ENCODE results near the gene P4HA2.
A peak's percentile ranks its signal among the peaks of the same experiment; 100 is the strongest.

DNA sequence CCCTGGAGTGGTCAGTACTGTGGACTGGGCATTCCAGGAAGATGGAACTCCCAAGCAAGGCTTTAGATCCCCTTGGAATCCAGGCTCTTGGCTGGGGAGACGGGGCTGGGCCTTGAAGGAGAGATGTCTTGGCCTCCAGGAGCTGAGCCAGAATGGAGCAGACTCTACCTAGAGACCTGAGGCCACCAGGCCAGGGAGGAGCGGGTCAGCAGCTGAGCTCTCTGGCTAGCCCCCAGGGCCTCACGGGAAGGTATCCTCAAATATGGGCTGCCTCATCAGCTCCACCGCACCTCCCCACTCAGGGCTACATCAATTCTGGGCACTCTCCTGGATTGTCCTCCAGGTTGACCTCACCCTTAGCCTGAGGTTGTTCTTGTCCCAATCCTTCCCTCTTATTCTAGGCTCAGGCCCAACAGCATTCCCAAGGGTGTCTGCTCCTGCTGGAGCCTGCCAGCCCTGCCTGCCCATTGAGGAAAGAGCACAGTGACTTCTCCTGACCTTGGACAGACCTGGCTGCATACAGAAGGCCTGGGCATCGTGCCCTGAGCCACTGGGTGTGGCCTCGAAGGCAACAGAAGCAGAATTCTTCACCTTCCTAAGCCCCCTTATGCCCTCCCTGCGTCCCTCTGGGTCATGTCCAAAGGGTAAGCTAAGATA is 26.8 kb upstream of the P4HA2 start:
- TF ChIP-seq POLR2A (IDR thresholded peaks at IDR 0.05): no peak
- TF ChIP-seq, protein P1, sequence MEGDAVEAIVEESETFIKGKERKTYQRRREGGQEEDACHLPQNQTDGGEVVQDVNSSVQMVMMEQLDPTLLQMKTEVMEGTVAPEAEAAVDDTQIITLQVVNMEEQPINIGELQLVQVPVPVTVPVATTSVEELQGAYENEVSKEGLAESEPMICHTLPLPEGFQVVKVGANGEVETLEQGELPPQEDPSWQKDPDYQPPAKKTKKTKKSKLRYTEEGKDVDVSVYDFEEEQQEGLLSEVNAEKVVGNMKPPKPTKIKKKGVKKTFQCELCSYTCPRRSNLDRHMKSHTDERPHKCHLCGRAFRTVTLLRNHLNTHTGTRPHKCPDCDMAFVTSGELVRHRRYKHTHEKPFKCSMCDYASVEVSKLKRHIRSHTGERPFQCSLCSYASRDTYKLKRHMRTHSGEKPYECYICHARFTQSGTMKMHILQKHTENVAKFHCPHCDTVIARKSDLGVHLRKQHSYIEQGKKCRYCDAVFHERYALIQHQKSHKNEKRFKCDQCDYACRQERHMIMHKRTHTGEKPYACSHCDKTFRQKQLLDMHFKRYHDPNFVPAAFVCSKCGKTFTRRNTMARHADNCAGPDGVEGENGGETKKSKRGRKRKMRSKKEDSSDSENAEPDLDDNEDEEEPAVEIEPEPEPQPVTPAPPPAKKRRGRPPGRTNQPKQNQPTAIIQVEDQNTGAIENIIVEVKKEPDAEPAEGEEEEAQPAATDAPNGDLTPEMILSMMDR (IDR thresholded peaks at IDR 0.05): no peak
- no peak for TF ChIP-seq EP300 (IDR thresholded peaks at IDR 0.05)
- TF ChIP-seq POLR2AphosphoS5 (IDR thresholded peaks at IDR 0.05): peak; percentile 58
